B cell (primary cell): ENCODE measurements around the gene TMSB4X.

Source experiments
- CTCF ChIP-seq: fragments of 200-600 bp; IDR thresholded peaks from one replicate; pipeline ENCODE4 v1.8.0; 2022; ENCODE audit warnings: antibody characterized with exemption, mild to moderate bottlenecking
- EZH2 ChIP-seq: IDR thresholded peaks from 2 replicates; pipeline ENCODE4 v1.6.1; 2012; ENCODE audit warnings: borderline replicate concordance, low read depth, mild to moderate bottlenecking, moderate library complexity, low read length; ENCODE audit not compliant: insufficient read depth, poor library complexity, severe bottlenecking

- TF ChIP-seq CTCF (no peak), EZH2 (no peak)
These were observed 33.9 kb downstream of the TMSB4X start for GRCh38 chrX:13008851-13009250.
